Skeletal muscle cell (primary cell): ENCODE results near the gene NECTIN1.

Experiments used
- DNase-seq: peaks from one replicate; pipeline ENCODE4 v3.0.0-alpha.2; 2010; ENCODE audit warnings: low read depth
- H3K4me3 ChIP-seq: 2 replicates; pipeline ENCODE4 v1.5.1; 2011; ENCODE audit warnings: low read depth, mild to moderate bottlenecking, control low read depth, low read length, moderate library complexity

The NECTIN1 gene

GRCh38 chr11:119756169-119756865 lies 27.3 kb upstream of the NECTIN1 start:
- no peak for DNase-seq
- H3K4me3 ChIP-seq, result no peak overlapping the region

GRCh38 chr11:119755356-119756071 lies 26.5 kb upstream of the NECTIN1 start:
- H3K4me3 ChIP-seq, result no peak overlapping the region
- no peak for DNase-seq

- no peak overlapping the region for H3K4me3 ChIP-seq
- no peak for DNase-seq
Observed at GRCh38 chr11:119754656-119755355, 25.8 kb upstream of the NECTIN1 start.

- no peak for DNase-seq
- H3K4me3 ChIP-seq, result no peak overlapping the region
Observed at GRCh38 chr11:119754199-119754598, 25.2 kb upstream of the NECTIN1 start.

GRCh38 chr11:119752946-119753345 lies 23.9 kb upstream of the NECTIN1 start:
- no peak overlapping the region for H3K4me3 ChIP-seq
- no peak for DNase-seq

- no peak overlapping the region for H3K4me3 ChIP-seq
- no peak for DNase-seq
Observed at GRCh38 chr11:119752345-119752871, 23.4 kb upstream of the NECTIN1 start.

- H3K4me3 ChIP-seq, result no peak overlapping the region
- DNase-seq, result no peak
Observed at GRCh38 chr11:119750056-119750455, 21.1 kb upstream of the NECTIN1 start.

- H3K4me3 ChIP-seq, result no peak overlapping the region
- no peak for DNase-seq
Observed at GRCh38 chr11:119749006-119749565, 20.1 kb upstream of the NECTIN1 start.

GRCh38 chr11:119747868-119748660 lies 19.1 kb upstream of the NECTIN1 start:
- H3K4me3 ChIP-seq, result no peak overlapping the region
- DNase-seq, result no peak

GRCh38 chr11:119745776-119746535 lies 17.0 kb upstream of the NECTIN1 start:
- DNase-seq, result no peak
- H3K4me3 ChIP-seq, result no peak overlapping the region

GRCh38 chr11:119745112-119745511 lies 16.1 kb upstream of the NECTIN1 start:
- no peak for DNase-seq
- no peak overlapping the region for H3K4me3 ChIP-seq

- DNase-seq, result no peak
- H3K4me3 ChIP-seq, result no peak overlapping the region
Observed at GRCh38 chr11:119744577-119744976, 15.6 kb upstream of the NECTIN1 start.

GRCh38 chr11:119743006-119743405 lies 14.0 kb upstream of the NECTIN1 start:
- DNase-seq, result no peak
- H3K4me3 ChIP-seq, result no peak overlapping the region

- H3K4me3 ChIP-seq, result peak overlapping the region; percentile 30
- no peak for DNase-seq
Observed at GRCh38 chr11:119742263-119742861, 13.4 kb upstream of the NECTIN1 start.

- H3K4me3 ChIP-seq, result no peak overlapping the region
- no peak for DNase-seq
Observed at GRCh38 chr11:119741369-119742262, 12.6 kb upstream of the NECTIN1 start.

- no peak overlapping the region for H3K4me3 ChIP-seq
- DNase-seq, result no peak
Observed at GRCh38 chr11:119739975-119740374, 11.0 kb upstream of the NECTIN1 start.

- no peak overlapping the region for H3K4me3 ChIP-seq
- no peak for DNase-seq
Observed at GRCh38 chr11:119739021-119739703, 10.2 kb upstream of the NECTIN1 start.
